Suppressor macrophage treated with lipopolysaccharide for 4 hours (primary cell): ENCODE data around the gene TGM2.

ENCODE experiments used
- DNase-seq: peaks from one replicate; pipeline ENCODE4 v3.0.0-alpha.2; 2020

Gene TGM2

DNA sequence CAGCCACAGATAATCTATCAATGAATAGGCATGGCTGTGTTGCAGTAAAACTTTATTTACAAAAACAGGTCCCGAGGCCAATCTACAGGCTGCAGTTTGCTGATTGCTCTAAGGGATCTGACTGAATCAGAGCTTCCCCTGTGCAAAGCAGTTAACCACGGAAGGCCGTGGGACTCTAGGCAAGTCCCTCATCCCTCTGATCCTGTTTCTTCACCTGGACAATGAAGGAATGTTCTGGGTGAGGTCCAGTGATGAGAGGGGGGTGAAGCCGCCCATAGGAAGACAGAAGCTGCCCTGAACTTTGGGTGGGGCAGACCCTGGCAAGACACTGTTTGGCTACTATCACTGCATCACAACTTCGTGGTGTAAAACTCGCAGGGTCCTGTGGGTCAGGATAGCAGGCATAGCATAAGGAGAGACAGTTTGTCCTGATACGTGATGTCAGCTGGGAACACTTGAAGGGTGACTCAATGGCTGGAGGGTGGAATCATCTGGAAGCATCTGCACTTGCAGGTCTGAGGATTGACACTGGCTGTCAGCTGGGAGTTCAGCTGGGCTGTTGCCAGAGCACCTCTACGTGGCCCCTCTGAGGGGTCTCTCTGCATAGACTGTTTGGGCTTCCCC lies 33.3 kb upstream of the TGM2 start:
- no peak for DNase-seq

DNA sequence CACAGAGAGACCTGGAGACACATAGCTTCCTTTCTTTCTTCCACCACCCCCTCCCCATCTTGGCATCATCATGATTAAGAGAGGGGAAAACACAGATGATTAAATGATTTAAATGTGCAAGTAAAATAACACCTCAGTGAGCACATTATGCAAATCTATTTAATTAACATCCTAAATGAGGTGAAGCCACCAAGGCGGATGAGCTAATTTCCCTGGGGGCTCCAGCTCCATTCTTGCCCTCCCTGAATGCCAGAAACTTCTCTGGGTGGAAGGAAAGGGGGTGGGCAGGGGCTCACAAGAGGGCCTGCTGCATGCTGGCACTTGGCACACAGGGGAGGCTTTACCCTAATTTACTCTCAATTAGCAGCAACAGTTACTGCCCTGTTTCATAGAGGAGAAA lies 32.5 kb upstream of the TGM2 start:
- no peak for DNase-seq

DNA sequence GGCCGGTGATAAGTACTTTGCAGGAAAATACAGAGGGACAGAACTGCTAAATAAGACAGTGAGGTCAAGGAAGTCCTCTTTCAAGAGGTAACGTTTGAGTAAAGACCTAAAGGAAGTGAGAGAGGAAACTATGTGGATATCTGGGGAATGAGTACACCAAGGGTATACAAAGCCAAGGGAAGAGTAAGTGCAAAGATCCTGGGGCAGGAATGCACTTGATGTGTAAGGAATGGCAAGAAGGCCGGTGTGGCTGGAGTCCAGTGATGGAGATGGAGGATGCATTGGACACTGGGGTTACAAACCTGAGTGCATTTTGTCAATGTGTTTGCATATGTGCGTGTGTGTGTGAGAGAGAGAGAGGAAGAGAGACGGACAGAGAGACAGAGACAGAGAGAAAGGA lies 32.1 kb upstream of the TGM2 start:
- DNase-seq, result no peak

DNA sequence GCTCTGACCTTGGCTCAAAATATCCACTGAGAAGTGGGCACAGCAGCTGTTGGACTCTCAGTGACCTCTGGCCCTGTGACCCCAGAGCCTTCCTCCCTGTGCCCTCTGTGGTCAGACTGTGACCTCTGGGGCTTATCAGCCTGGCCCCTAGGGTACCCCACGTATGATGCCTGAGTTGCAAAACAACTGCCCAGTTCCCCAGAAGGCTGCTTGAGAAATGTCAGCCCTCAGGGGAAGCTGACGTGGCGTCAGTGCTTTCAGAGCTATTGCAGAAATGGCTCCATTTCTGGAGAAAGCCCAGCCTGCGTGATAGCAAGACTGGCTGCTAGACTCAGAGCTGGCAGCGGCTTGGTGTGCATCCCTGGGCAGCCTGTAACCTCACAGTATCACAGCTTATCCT lies 31.5 kb upstream of the TGM2 start:
- DNase-seq, result peak; percentile 94

DNA sequence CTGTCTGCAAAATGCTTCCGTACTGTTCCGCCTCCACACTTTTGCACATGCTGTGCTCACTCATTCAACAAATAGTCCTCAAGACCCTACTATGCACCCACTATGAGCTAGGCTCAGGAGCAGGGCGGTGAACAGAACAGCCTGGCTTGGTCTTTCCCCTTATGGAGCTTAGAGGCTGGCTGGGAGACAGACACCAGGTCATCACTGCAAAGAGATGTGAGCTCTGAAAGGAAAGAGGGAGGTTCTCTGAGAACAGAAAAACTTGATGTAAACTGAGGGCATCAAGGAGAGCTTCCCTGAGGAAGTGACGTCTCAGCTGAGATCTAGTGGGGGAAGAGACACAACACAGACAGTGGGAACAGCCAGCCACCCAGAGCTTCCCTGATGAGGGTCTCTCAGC lies 31.0 kb upstream of the TGM2 start:
- peak; percentile 34 for DNase-seq

DNA sequence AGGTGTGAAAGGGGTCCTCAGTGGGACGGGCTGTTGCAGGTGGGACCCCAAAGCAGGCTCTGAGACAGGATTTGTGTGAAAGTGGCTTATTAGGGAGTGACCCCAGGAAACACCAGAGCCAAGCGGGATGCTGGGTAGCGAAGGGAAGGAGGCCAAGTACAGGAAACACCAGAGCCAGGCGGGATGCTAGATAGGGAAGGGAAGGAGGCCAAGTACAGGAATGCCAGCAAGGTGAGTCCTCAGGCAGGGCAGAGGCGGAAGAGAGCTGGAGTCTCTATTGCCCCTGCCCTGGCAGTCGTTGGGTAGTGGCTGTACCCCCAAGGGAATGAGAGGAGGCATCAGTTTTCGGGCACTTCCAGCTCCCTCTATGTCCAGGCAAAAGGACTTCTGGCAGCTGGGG lies 30.5 kb upstream of the TGM2 start:
- no peak for DNase-seq

DNA sequence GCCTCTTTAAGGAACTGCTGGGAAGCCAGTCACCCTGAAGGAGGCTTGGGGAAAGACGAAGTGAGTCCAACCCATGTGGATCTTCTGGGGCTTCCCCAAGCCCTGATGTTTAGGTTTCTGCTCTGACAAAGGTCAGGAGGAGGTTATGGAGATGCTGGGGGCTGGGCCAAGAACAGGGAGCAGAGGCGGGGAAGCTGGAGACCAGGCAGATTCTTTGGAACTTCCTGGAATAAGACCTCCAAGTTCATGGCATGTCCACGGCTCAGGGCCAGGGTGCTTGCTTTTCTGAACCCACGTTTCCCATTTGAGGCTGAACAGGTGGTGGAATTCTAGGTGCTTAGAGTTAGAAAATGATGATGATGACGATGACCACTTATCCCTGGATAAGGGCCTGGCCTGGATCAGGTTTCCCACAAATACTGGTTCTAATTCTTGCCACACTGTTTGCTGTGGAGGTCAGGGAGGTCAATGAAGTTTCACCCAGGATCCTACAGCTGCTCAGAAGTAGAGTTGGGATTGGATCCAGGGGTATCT lies 30.0 kb upstream of the TGM2 start:
- peak; percentile 82 for DNase-seq

DNA sequence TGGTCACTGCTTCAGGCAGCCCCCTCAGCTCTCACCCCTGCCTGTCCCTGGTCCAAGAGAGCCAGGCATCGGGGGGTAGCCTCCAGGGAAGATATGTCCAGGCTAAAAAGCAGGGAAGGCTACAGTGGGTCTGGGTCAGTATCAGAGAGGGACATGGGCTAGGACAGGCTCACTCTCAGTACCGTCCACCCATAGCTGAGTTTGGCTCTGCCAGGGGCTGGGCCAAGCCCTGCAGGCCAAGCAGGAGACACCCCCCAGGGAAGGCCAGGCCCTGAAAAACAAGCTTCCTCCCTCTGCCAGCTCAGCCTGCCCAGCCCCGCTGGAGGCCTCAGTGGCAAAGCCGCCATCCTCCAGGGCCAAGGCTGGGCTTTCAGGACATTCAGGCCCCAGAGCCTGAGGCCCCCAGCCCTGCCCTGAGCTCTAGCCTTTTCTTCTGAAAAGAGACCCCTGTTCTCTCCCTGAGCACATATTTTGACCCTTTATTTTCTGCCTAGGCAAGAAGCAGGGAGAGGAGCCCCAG lies 28.6 kb upstream of the TGM2 start:
- no peak for DNase-seq

DNA sequence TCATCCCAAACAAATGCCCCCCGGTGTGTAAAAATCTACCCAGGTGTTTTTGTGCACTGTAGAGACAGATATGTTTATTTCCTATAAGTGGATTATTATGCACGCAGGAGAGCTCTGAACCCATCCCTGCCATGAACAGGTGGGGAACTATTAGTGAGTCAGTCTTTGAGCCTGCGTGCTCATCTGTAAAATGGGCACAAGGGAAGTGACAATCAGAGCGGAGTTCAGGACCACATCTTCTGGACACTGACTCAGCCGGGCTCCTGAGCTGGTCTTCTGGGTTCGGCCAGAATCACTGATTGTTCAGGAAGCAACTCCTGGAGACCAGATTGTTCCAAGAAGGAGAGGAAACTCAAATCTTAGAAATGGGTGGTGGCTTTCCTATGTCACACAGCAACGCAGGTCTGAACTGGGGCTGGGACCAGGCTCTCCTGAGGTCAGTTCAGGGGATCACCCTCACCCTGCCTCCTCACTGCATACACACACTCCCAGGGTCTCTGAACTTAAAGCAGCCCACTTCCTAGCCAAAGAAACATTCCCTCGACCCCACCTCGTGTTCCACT lies 27.3 kb upstream of the TGM2 start:
- DNase-seq, result no peak

DNA sequence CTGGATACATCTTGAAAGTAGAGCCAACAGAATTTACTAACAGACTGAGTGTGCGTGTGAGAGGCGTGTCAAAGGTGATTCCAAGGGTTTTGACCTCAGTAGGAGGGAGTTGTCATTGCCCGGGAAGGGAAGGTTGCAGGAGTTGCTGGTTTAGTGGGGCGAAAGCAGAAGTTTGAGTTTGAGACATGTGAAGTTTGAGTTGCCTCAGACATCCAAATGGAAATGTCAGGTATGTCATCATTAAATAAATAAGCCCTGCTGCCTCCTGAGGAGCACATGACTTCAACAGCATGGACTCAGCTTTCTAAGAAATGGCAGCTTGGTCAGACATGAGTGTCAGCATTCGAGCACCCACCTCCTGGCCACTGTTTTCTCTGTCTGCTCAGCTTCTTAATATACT lies 26.6 kb upstream of the TGM2 start:
- DNase-seq, result peak; percentile 86

DNA sequence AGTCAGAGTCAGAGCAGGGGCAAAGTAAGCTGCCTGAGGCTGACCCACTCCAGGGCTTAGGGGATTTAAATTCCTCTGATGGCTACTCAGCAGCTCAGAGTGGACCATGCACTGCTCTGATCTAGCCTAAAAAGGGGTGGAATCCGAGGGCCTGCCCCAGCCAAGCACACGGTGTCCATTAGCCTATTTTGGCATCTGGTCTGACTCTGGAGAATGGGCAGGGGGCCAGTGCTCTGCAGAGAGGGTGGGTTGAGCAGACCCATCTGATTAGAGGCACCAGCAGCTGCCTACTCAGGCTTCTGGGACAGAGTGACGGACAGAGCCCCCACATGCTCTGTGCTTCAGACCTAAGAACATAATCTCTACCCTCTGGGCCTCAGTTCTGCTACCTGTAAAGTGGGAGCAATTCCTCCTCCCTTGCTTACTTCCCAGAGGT lies 25.9 kb upstream of the TGM2 start:
- DNase-seq, result no peak

DNA sequence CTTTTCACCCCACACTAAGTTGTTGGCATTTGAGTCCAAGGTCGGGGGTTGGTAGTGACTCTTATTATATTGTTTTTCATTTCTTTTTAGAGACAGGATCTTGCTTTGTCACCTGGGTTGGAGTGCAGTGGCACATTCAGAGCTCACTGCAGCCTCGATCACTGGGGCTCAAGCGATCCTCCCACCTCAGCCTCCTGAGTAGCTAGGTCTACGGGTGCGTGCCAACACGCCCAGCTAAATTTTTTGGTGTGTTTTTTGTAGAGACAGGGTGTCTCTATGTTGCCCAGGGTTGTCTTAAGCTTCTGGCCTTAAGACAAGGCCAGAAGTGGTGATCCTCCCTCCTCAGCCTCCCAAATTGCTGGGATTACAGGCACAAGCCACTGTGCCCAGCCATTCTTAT lies 25.1 kb upstream of the TGM2 start:
- DNase-seq, result no peak

DNA sequence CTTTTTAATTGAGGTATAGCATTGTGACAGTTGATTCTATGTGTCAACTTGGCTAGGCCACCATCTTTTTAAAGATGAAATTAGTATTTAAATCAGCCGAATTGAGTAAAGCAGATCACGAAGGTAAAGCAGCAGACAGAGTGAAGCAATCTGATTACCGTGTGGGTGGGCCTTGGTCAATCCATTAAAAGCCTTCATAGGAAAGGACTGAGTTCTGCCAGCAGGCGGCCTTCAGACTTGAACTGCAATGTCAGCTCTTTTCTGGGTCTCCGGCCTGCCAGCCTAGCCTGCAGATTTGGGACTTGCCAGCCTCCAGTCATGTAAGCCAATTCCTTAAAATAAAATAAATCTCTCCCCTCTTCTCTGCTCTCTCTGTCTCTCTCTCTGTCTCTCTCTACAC lies 22.4 kb upstream of the TGM2 start:
- DNase-seq, result peak; percentile 66

DNA sequence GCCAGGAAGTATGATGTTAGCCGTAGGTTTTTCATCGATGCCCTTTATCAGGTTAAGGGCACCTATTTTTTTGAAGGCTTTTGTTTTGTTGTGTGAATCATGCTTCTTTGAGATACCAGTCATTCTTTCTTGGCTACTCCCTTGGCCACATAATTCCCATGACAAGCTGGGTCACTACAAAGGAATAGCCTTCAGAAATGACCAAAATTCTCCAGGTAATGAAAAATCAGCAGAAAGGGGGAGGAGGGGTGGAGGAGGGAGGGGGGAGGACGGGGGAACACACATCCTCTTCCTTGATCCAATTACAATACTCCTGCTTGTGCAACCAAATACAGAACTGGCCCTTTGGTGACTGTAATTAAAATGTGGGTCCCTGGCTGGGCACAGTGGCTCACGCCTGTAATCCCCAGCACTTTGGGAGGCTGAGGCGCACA lies 21.7 kb upstream of the TGM2 start:
- no peak for DNase-seq

DNA sequence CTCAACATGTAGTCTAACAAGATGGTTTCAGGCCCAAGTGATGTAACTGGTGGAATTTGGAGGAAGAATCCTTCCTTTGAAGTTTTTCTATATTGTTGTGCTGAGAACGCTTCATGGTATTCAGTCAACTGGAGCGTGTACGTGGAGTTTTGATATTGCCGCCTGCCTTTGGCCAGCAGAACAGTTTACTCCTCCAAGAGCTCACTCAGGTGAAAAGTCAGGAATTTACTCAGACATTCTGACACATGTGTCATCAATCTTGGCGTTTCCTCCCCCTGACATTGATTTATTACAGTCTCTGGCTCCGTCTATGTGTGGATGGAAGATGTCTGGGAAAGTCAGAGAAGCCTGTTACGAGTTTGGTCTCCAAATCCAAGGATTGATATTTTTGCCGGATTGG lies 19.0 kb upstream of the TGM2 start:
- no peak for DNase-seq

DNA sequence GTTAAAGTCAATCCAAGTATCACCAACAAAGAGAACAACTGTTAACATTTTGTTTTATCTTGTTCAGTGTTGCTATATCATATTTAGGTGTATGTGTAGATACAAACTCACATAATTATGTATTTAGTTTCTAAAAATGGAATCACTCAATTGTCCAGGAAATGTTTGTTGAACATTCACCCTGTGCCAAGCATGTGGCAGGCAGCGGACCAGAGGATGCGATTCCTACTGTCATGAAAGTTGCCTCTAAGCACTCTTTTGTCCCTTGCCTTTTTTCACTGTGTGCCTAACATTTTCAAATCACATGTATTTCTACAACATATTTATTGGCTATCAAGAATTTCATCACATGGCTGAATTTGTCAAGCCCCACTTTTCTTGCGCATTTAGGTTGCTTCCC lies 16.9 kb upstream of the TGM2 start:
- DNase-seq, result no peak

DNA sequence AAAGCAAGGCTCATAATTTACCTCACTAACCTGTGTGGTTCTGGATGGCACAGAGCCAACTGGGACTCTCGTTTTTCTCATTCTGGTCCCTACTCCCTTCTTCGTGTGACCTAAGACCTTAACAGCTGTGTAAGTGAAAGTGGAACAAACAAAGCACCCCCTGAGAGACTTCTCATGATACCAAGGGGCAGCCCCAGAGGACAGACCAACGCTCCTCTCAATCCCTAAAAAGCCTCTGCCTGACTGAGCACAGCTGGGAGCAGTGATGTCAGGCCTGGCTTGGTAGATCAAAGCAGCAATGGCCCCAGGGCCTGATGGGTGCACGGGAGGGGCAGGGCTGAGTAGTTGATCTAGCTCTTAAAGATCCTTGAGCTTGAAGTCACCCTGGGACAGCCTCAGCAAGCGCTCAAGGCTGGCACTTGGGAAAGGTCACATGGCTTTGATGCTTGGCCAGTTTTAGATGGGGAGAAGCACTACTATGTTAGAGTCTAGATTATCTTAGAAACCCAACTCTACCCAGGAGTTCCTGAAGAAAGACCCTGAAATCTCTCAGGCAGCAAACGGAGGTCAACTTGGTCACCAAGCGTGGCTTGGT lies 16.2 kb upstream of the TGM2 start:
- DNase-seq, result no peak

DNA sequence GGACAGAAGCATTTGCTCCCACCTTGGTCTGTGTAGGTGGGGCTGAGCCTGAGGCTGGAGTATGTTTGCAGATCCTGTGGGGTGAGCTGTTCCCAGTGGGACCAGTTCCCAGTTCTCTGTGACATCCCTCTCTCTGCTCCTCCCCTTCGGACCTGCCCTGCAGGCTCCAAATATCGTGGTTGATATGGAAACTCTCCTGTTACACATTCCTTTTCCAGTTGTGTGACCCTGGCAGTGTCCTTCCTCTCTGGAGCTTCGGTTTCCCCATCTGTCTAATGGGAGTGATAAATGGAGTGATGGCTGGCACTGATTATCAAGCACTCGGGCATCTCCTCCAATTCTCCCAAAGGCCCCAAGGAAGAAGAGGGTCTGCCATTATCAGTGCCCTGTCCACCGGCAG lies 15.7 kb upstream of the TGM2 start:
- no peak for DNase-seq

DNA sequence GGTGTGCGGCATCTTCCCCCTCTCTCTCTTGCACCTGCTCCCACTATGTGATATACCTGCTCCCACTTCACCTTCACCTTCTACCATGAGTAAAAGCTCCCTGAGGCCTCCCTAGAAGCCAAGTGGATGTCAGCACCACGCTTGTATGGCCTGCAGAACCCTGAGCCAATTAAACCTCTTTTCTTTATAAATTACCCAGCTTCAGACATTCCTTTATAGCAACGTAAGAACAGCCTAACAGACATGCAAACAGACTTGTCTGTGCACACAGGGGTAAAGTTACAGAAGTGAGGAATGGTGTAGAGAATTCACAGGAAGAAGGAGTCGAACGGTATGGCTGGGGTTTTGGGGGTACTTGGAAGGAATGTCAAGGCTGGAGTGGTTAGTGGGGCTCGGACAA lies 14.8 kb upstream of the TGM2 start:
- no peak for DNase-seq

DNA sequence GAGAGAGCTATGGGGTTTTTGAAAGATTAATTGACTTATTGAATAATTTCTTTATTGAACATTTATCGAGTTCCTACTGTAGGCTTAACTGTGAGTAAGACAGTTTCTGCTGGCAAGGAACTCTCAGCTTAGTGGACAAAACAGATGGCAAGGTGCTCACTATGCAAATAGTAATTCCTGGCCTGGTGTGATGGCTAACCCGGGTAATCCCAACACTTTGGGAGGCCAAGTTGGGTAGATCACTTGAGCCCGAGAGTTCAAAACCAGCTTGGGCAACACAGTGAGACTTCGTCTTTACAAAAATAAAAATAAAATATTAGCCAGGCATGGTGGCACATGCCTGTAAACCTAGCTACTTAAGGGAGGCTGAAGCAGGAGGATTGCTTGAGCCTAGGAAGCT lies 13.5 kb upstream of the TGM2 start:
- no peak for DNase-seq

DNA sequence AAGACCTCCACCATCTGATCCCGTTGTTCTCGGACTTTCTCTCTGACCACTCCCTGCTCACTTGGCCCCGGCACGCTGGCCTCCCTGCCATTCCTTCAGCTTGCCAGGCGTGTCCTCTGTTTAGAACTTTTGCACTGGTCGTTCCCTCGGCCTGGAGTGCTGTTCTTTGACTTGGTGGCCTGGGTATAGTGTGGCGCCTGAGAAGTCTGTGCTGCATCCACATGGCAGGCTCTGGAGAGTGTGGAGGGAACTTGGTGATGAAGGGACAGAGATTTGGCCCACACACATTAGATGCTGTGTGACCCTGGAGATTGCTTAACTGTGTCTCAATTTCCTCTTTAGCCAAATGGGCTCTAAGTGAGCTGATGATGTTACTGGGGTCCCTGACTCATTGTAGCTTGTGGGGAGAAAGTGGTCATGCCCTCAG lies 13.0 kb upstream of the TGM2 start:
- DNase-seq, result peak; percentile 88

DNA sequence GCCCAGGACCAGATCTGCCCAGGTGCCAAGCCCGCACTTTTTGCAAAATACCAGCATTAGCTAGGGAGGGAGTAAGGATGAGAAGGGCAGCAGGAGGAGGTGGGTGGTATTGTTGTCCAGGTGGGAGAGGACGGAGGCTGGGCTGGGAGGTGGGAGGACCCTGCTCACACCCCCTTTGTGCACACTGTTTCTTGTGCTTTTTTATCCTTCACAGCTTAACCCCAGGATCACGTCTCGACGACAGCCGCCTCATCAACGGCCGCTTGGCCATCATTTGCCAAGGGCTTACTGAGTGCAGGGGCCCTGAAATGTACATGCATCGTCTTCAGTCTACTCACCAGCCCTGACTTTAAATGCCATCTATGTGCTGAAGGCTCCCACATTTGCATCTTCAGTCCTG lies 12.1 kb upstream of the TGM2 start:
- no peak for DNase-seq

DNA sequence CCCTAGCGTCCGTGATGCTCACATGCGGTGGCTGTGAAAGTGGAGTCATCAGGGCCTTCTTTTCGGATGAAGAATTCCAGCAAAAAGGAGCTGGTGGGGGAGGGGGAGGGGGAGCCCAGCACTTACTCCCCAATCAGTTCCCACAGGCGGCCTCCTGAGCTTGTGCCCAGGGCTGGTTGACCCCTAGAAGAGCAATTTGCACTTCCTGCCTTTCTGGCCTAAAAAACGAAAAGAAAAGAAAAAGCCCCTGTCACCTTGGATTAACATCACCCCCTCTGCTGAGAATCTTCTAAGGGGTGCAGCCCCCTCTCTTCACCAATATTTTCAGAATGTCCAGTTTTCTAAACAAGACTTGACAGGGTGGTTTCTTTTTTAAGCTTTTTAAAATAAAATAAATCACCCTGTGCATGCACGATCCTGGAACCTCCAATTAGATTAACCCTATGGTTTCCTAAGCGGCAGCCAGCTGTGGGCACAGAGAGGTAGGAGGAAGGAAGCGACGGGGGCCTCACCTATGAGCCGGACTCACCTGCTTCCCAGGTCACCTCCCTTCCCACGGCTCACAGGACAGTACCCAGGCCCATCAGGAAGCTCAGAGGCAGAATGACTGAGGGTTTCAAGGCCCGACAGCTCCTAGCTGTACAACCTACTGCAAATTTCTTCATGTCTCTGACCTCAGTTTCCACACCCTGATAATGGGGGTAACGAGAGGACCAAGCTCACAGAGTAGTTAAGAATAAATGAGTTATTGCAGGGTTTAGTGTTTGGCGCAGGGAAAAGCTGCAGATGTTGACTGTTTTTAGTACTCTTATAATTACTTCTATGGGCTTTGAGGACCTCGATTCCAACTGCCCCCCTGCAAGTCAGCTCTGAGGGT lies 10.5 kb upstream of the TGM2 start:
- no peak for DNase-seq
